PC-3 (cell line): ENCODE data around the gene TBCCD1. TPM values are rescaled to one million over a fixed set of nuclear protein-coding genes. Genes with fewer than 3 reads are reported as not detected.

Experiments used
- ATAC-seq: fragments of 200-7000 bp; cut with Tn5 transposase; 2 replicates; pipeline ENCODE4 v1.9.1; 2020; ENCODE audit warnings: mild to moderate bottlenecking, moderate library complexity
- BruUV-seq: library from RNA; stranded (reverse); fragments of 400-500 nt; replicated peaks from 2 replicates; lab custom pipeline; 2021; lab: Mats Ljungman, UMichigan
- CTCF ChIA-PET: fragments of 300-600 bp; sonication (Branson Sonifier 250); formaldehyde crosslinking; loops from one replicate; lab custom pipeline; 2022; ENCODE audit warnings: antibody characterized with exemption; lab: Charles Lee
- POLR2A ChIA-PET: fragments of 300-600 bp; sonication (Branson Sonifier 250); formaldehyde crosslinking; loops from one replicate; lab custom pipeline; 2022; ENCODE audit warnings: antibody characterized with exemption; ENCODE audit not compliant: unreplicated experiment; lab: Charles Lee
- DNase-seq: peaks from one replicate; pipeline ENCODE4 v3.0.0-alpha.2; 2015
- H2AFZ ChIP-seq: fragments of 300-600 bp; sonication (generic); 2 replicates; pipeline ENCODE4 v1.6.0; 2016; ENCODE audit warnings: antibody characterized with exemption, low read length
- H3F3A ChIP-seq: fragments of 300-600 bp; sonication (generic); one replicate; pipeline ENCODE4 v1.6.0; 2017; ENCODE audit warnings: antibody characterized with exemption, low read length, control low read depth, mild to moderate bottlenecking; ENCODE audit not compliant: unreplicated experiment
- H3K27ac ChIP-seq: fragments of 300-600 bp; sonication (generic); 2 replicates; pipeline ENCODE4 v1.5.1; 2016; ENCODE audit warnings: mild to moderate bottlenecking, low read length
- H3K27me3 ChIP-seq: fragments of 300-600 bp; sonication (generic); 2 replicates; pipeline ENCODE4 v1.6.1; 2016; ENCODE audit warnings: low read length, mixed read lengths
- H3K36me3 ChIP-seq: fragments of 300-600 bp; sonication (generic); 2 replicates; pipeline ENCODE4 v1.6.1; 2016; ENCODE audit warnings: low read depth, mixed run types, low read length, mixed read lengths
- H3K4me1 ChIP-seq: fragments of 300-600 bp; sonication (generic); 2 replicates; pipeline ENCODE4 v1.5.1; 2016; ENCODE audit warnings: low read length; ENCODE audit not compliant: insufficient read depth
- H3K4me2 ChIP-seq: fragments of 300-600 bp; sonication (generic); 2 replicates; pipeline ENCODE4 v1.6.0; 2016; ENCODE audit warnings: low read length
- H3K4me3 ChIP-seq: fragments of 300-600 bp; sonication (generic); 2 replicates; pipeline ENCODE4 v1.5.1; 2016; ENCODE audit warnings: mild to moderate bottlenecking, low read length, mixed read lengths
- H3K79me2 ChIP-seq: fragments of 300-600 bp; sonication (generic); 2 replicates; pipeline ENCODE4 v1.6.1; 2017; ENCODE audit warnings: low read length, mixed read lengths
- H3K9ac ChIP-seq: fragments of 300-600 bp; sonication (generic); 2 replicates; pipeline ENCODE4 v1.6.0; 2016; ENCODE audit warnings: mild to moderate bottlenecking, low read length
- H3K9me2 ChIP-seq: fragments of 300-600 bp; sonication (generic); replicated peaks from 2 replicates; pipeline ENCODE4 v1.6.1; 2016; ENCODE audit warnings: mixed run types, low read length, mixed read lengths
- H3K9me3 ChIP-seq: fragments of 300-600 bp; sonication (generic); 2 replicates; pipeline ENCODE4 v1.6.1; 2016; ENCODE audit warnings: low read length, mixed read lengths
- H4K20me1 ChIP-seq: fragments of 300-600 bp; sonication (generic); 2 replicates; pipeline ENCODE4 v1.6.1; 2016; ENCODE audit warnings: low read length, mixed read lengths
- CTCF ChIP-seq: fragments of 300-600 bp; sonication (generic); conservative IDR thresholded peaks from 2 replicates; pipeline ENCODE4 v1.5.1; 2017; ENCODE audit warnings: antibody characterized with exemption, low read depth, mild to moderate bottlenecking, low read length
- EZH2 ChIP-seq: fragments of 300-600 bp; sonication (generic); IDR thresholded peaks from one replicate; pipeline ENCODE4 v1.6.1; 2017; ENCODE audit warnings: antibody characterized with exemption, mild to moderate bottlenecking, low read length; ENCODE audit not compliant: unreplicated experiment
- EZH2phosphoT487 ChIP-seq: fragments of 300-600 bp; sonication (generic); IDR thresholded peaks from 2 replicates; pipeline ENCODE4 v1.6.1; 2018; ENCODE audit warnings: mild to moderate bottlenecking, antibody characterized with exemption, low read length, borderline replicate concordance
- intact Hi-C: fragments of 100-400 bp; cut with micrococcal nuclease; formaldehyde crosslinking; loops from 2 replicates; pipeline ENCODE4 v1.9.0; 2023
- total RNA-seq: library from RNA; depleted of rRNA; stranded (reverse); fragments of >200 nt; gene quantifications from 2 replicates; pipeline ENCODE4 v1.2.3, GENCODE V29; 2014; rRNA removed

TBCCD1 gene
- total RNA-seq, 1 experiment from 2014 or later: 17.0 TPM

GRCh38 chr3:186497608-186498007 lies 69.5 kb downstream of the TBCCD1 start:
- DNase-seq: no peak
- H3K4me2 ChIP-seq: no peak overlapping the region
- no peak for ATAC-seq
- H3K9ac ChIP-seq: no peak overlapping the region
- no peaks in the 10 kb centered on the region for H3K9me2 ChIP-seq
- H3K27ac ChIP-seq: no peak overlapping the region
- BruUV-seq: no TSS peak
- no peaks in the 10 kb centered on the region for H3K36me3 ChIP-seq
- no peaks in the 10 kb centered on the region for H3K9me3 ChIP-seq
- H2AFZ ChIP-seq: no peak overlapping the region
- H4K20me1 ChIP-seq: no peaks in the 10 kb centered on the region
- POLR2A ChIA-PET: no interaction called here
- intact Hi-C loops: no loop called here
- no peaks in the 10 kb centered on the region for H3K79me2 ChIP-seq
- peaks cover 21% of the 10 kb centered on the region for H3K27me3 ChIP-seq
- H3K4me1 ChIP-seq: no peaks in the 10 kb centered on the region
- TF ChIP-seq EZH2 (no peak), EZH2phosphoT487 (no peak), CTCF (no peak)
- no peaks in the 10 kb centered on the region for H3F3A ChIP-seq
- CTCF ChIA-PET: no interaction called here
- H3K4me3 ChIP-seq: no peak overlapping the region

GRCh38 chr3:186496635-186497034 lies 70.5 kb downstream of the TBCCD1 start:
- Histone ChIP-seq H3K4me2 (no peak overlapping the region), H3K9me2 (no peaks in the 10 kb centered on the region), H3K36me3 (no peaks in the 10 kb centered on the region), H3K9me3 (no peaks in the 10 kb centered on the region), H3K4me3 (no peak overlapping the region), H4K20me1 (no peaks in the 10 kb centered on the region), H3K27me3 (peaks cover 21% of the 10 kb centered on the region), H3K9ac (no peak overlapping the region), H3K79me2 (no peaks in the 10 kb centered on the region), H3K4me1 (no peaks in the 10 kb centered on the region), H3F3A (no peaks in the 10 kb centered on the region), H3K27ac (no peak overlapping the region), H2AFZ (no peak overlapping the region)
- DNase-seq (no peak), ATAC-seq (no peak)
- intact Hi-C loops: no loop called here
- TF ChIP-seq EZH2 (no peak), CTCF (no peak), EZH2phosphoT487 (no peak)
- ChIA-PET POLR2A (interaction anchor here (0.6 kb wide), 1 partner anchor 133 kb away, joined by 3 read pairs; no protein-coding TSS in a partner anchor), CTCF (no interaction called here)
- BruUV-seq: no TSS peak

Other genes starting within 250 kb of the TBCCD1 start
- gene DGKG, start 205.1 kb downstream of the TBCCD1 start, total RNA-seq: 2.5 and 2.7 TPM in 2 replicates
- 3.4 and 4.4 TPM in 2 replicates for gene CRYGS, start 23.0 kb downstream of the TBCCD1 start, total RNA-seq
- 117 and 120 TPM in 2 replicates for gene DNAJB11, start 3.4 kb upstream of the TBCCD1 start, total RNA-seq
- not detected in 2 replicates for gene AHSG, start 45.7 kb upstream of the TBCCD1 start, total RNA-seq
- gene FETUB, start 73.1 kb upstream of the TBCCD1 start, total RNA-seq: not detected in 2 replicates
- not detected in 2 replicates for gene HRG, start 98.7 kb upstream of the TBCCD1 start, total RNA-seq
- gene KNG1, start 150.0 kb upstream of the TBCCD1 start, total RNA-seq: not detected in 2 replicates
- 204 and 233 TPM in 2 replicates for gene EIF4A2, start 216.2 kb upstream of the TBCCD1 start, total RNA-seq
- 54.0 and 73.0 TPM in 2 replicates for gene RFC4, start 239.1 kb upstream of the TBCCD1 start, total RNA-seq